Transverse colon (tissue), 4 donors: Measurements from ENCODE around the gene ADGRA1.

Experiments
- POLR2AphosphoS5 ChIP-seq, 3 donors: sonication (generic); formaldehyde crosslinking; IDR thresholded peaks; one replicate each; pipeline ENCODE4 v1.6.1; 2016; ENCODE audit warnings: antibody characterized with exemption in 3 of 3
- TF ChIP-seq, protein P1 (sequence below), 5 experiments: fragments of 200-600 bp in 3 of 5; fragments of 450-650 bp in 2 of 5; sonication (generic) in 3 of 5; IDR thresholded peaks; 1 replicate in 2 of 5; 2 replicates in 3 of 5; pipeline ENCODE4 v1.5.1; 2016 to 2017; ENCODE audit warnings: antibody characterized with exemption in 5 of 5, inconsistent platforms in 3 of 5, mild to moderate bottlenecking in 2 of 5, moderate library complexity in 1 of 5

DNA sequence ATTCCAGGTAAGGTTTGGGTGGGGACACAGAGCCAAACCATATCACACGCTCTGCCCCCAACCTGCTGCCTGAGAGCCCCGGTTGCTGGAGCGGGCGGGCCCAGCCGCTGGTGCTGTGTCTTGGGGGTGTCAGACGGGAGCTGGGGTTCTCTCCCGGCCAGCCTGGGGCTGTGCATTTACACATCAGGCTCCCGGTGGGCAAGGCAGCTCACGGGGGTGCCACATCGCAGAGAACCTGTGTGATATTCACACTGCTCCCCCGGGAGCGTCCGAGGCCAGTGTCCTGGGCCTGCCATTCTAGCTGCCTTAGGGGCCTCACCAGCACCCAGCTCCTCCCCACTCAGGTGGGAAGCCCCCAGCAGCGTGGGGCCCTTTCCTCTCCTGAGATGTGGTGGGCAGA lies 35.6 kb upstream of the ADGRA1 start:
- no peak for TF ChIP-seq POLR2AphosphoS5 (IDR thresholded peaks at IDR 0.05)
- TF ChIP-seq, protein P1, sequence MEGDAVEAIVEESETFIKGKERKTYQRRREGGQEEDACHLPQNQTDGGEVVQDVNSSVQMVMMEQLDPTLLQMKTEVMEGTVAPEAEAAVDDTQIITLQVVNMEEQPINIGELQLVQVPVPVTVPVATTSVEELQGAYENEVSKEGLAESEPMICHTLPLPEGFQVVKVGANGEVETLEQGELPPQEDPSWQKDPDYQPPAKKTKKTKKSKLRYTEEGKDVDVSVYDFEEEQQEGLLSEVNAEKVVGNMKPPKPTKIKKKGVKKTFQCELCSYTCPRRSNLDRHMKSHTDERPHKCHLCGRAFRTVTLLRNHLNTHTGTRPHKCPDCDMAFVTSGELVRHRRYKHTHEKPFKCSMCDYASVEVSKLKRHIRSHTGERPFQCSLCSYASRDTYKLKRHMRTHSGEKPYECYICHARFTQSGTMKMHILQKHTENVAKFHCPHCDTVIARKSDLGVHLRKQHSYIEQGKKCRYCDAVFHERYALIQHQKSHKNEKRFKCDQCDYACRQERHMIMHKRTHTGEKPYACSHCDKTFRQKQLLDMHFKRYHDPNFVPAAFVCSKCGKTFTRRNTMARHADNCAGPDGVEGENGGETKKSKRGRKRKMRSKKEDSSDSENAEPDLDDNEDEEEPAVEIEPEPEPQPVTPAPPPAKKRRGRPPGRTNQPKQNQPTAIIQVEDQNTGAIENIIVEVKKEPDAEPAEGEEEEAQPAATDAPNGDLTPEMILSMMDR (IDR thresholded peaks at IDR 0.05), result no peak
